GM23338 (cell line): ENCODE data around the gene MOB3B. TPM values are rescaled to one million over a fixed set of nuclear protein-coding genes. Genes with fewer than 3 reads are reported as not detected.

Source experiments
- EZH2phosphoT487 ChIP-seq: fragments of 200-600 bp; sonication (generic); IDR thresholded peaks from one replicate; pipeline ENCODE4 v1.8.1; 2018; ENCODE audit warnings: antibody characterized with exemption; ENCODE audit not compliant: unreplicated experiment
- JUNB ChIP-seq: IDR thresholded peaks from one replicate; pipeline ENCODE4 v1.6.1; 2016; ENCODE audit warnings: antibody characterized with exemption; ENCODE audit not compliant: unreplicated experiment
- POLR2AphosphoS5 ChIP-seq: IDR thresholded peaks from 2 replicates; pipeline ENCODE4 v1.6.1; 2016; ENCODE audit warnings: antibody characterized with exemption, low read depth
- ZNF331 ChIP-seq: fragments of 250-450 bp; sonication (Bioruptor Pico); IDR thresholded peaks from 2 replicates; pipeline ENCODE4 v1.5.0; 2020; ENCODE audit warnings: low read depth, mild to moderate bottlenecking, moderate library complexity
- polyA plus RNA-seq: library from polyadenylated mRNA; unstranded; fragments of >200 nt; fragmentation: Nextera tagmentation; extraction: Ambion mirVana; gene quantifications from 2 replicates; pipeline ENCODE4 v1.2.1, GENCODE V29; 2016
- total RNA-seq: library from RNA; depleted of rRNA; stranded (reverse); fragments of >200 nt; shearing (Covaris generic); gene quantifications from 2 replicates; pipeline ENCODE4 v1.2.3, GENCODE V29; 2014
- TF ChIP-seq, protein P1 (sequence below): fragments of 250-450 bp; sonication (Bioruptor Pico); IDR thresholded peaks from 2 replicates; pipeline ENCODE4 v1.5.0; 2020; ENCODE audit warnings: mild to moderate bottlenecking, moderate library complexity
- TF ChIP-seq, protein P2 (sequence below): IDR thresholded peaks from 2 replicates; pipeline ENCODE4 v1.6.1; 2016; ENCODE audit warnings: antibody characterized with exemption
- TF ChIP-seq, protein P3 (sequence below): IDR thresholded peaks from one replicate; pipeline ENCODE4 v1.6.1; 2018; ENCODE audit warnings: antibody characterized with exemption; ENCODE audit not compliant: unreplicated experiment

Gene MOB3B
- total and polyA plus RNA-seq, 2 experiments from 2014 or later: 7.6 to 12.1 TPM

DNA sequence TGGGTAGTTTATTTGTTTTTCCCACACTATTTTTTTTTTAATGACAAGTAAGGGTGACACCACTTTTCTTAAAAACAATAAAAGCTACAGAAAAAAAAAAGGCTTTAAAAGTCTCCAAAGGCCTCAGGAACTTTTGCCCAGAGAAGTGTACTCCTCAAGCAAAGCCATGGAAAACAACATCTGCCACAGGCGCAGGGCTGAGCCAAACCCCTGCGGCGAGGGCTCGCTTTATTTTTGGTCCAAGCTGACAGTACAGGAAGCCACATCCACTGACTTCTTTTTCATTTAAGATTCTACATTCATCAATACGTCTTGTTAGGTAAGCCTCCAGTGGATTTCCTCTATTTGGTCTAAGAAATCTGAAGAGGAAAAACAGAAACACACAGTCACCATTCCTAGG is 57.4 kb downstream of the MOB3B start (continued):
- TF ChIP-seq, protein P1, sequence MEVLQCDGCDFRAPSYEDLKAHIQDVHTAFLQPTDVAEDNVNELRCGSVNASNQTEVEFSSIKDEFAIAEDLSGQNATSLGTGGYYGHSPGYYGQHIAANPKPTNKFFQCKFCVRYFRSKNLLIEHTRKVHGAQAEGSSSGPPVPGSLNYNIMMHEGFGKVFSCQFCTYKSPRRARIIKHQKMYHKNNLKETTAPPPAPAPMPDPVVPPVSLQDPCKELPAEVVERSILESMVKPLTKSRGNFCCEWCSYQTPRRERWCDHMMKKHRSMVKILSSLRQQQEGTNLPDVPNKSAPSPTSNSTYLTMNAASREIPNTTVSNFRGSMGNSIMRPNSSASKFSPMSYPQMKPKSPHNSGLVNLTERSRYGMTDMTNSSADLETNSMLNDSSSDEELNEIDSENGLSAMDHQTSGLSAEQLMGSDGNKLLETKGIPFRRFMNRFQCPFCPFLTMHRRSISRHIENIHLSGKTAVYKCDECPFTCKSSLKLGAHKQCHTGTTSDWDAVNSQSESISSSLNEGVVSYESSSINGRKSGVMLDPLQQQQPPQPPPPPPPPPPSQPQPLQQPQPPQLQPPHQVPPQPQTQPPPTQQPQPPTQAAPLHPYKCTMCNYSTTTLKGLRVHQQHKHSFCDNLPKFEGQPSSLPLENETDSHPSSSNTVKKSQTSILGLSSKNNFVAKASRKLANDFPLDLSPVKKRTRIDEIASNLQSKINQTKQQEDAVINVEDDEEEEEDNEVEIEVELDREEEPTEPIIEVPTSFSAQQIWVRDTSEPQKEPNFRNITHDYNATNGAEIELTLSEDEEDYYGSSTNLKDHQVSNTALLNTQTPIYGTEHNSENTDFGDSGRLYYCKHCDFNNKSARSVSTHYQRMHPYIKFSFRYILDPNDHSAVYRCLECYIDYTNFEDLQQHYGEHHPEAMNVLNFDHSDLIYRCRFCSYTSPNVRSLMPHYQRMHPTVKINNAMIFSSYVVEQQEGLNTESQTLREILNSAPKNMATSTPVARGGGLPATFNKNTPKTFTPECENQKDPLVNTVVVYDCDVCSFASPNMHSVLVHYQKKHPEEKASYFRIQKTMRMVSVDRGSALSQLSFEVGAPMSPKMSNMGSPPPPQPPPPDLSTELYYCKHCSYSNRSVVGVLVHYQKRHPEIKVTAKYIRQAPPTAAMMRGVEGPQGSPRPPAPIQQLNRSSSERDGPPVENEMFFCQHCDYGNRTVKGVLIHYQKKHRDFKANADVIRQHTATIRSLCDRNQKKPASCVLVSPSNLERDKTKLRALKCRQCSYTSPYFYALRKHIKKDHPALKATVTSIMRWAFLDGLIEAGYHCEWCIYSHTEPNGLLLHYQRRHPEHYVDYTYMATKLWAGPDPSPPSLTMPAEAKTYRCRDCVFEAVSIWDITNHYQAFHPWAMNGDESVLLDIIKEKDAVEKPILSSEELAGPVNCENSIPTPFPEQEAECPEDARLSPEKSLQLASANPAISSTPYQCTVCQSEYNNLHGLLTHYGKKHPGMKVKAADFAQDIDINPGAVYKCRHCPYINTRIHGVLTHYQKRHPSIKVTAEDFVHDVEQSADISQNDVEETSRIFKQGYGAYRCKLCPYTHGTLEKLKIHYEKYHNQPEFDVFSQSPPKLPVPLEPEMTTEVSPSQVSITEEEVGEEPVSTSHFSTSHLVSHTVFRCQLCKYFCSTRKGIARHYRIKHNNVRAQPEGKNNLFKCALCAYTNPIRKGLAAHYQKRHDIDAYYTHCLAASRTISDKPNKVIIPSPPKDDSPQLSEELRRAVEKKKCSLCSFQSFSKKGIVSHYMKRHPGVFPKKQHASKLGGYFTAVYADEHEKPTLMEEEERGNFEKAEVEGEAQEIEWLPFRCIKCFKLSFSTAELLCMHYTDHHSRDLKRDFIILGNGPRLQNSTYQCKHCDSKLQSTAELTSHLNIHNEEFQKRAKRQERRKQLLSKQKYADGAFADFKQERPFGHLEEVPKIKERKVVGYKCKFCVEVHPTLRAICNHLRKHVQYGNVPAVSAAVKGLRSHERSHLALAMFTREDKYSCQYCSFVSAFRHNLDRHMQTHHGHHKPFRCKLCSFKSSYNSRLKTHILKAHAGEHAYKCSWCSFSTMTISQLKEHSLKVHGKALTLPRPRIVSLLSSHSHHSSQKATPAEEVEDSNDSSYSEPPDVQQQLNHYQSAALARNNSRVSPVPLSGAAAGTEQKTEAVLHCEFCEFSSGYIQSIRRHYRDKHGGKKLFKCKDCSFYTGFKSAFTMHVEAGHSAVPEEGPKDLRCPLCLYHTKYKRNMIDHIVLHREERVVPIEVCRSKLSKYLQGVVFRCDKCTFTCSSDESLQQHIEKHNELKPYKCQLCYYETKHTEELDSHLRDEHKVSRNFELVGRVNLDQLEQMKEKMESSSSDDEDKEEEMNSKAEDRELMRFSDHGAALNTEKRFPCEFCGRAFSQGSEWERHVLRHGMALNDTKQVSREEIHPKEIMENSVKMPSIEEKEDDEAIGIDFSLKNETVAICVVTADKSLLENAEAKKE (CRISPR knock-in tag): no peak
- TF ChIP-seq ZNF331 (CRISPR knock-in tag): no peak
- TF ChIP-seq, protein P2, sequence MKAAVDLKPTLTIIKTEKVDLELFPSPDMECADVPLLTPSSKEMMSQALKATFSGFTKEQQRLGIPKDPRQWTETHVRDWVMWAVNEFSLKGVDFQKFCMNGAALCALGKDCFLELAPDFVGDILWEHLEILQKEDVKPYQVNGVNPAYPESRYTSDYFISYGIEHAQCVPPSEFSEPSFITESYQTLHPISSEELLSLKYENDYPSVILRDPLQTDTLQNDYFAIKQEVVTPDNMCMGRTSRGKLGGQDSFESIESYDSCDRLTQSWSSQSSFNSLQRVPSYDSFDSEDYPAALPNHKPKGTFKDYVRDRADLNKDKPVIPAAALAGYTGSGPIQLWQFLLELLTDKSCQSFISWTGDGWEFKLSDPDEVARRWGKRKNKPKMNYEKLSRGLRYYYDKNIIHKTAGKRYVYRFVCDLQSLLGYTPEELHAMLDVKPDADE: no peak
- TF ChIP-seq POLR2AphosphoS5: no peak
- TF ChIP-seq EZH2phosphoT487: no peak
- no peak for TF ChIP-seq JUNB
- TF ChIP-seq, protein P3, sequence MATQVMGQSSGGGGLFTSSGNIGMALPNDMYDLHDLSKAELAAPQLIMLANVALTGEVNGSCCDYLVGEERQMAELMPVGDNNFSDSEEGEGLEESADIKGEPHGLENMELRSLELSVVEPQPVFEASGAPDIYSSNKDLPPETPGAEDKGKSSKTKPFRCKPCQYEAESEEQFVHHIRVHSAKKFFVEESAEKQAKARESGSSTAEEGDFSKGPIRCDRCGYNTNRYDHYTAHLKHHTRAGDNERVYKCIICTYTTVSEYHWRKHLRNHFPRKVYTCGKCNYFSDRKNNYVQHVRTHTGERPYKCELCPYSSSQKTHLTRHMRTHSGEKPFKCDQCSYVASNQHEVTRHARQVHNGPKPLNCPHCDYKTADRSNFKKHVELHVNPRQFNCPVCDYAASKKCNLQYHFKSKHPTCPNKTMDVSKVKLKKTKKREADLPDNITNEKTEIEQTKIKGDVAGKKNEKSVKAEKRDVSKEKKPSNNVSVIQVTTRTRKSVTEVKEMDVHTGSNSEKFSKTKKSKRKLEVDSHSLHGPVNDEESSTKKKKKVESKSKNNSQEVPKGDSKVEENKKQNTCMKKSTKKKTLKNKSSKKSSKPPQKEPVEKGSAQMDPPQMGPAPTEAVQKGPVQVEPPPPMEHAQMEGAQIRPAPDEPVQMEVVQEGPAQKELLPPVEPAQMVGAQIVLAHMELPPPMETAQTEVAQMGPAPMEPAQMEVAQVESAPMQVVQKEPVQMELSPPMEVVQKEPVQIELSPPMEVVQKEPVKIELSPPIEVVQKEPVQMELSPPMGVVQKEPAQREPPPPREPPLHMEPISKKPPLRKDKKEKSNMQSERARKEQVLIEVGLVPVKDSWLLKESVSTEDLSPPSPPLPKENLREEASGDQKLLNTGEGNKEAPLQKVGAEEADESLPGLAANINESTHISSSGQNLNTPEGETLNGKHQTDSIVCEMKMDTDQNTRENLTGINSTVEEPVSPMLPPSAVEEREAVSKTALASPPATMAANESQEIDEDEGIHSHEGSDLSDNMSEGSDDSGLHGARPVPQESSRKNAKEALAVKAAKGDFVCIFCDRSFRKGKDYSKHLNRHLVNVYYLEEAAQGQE: no peak
